ENCODE data around the gene FIGNL2. TPM values are rescaled to one million over a fixed set of nuclear protein-coding genes. Genes with fewer than 3 reads are reported as not detected.

Gene FIGNL2
- total and polyA plus RNA-seq, 2 donors (not counting 1 experiment from before 2014, with no cell fraction given) = 0.07 to 0.17 TPM

DNA sequence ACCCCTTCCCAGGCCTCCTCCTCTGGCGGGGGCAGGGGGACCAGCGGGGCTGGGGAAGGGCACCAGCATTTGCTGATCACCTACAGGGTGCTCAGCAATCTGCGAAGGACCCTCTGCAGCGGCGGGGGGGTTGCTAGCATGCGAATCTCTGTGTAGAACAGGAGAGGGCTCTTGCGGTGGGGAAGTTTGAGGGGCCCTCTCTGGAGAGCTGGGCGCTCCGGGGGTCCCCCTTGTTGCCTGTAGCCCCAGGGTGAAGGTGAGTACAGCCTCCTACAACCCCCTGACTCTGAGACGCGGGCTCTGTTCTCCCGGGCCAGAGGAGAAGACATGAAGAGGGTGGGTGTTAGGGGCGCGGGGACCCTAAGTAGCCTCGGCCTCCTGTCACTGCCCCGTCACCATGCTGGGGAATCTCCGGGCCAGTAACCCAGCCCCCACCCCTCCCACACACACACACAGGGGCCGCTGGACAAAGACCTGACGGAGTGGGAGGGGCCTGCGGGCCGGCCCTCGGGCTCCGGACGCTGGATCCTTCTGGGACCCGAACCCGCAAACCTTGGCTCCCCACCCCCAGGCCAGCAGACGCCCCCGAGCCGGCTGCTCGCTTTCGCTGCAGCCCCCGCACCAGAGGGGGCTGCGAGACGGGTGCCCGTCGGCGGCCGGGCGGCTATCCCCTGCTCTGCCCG lies 734 bp downstream of the FIGNL2 start:
- Histone ChIP-seq H3K9ac (ENCODE audit: insufficient read depth, low read length) (no peak overlapping the region), H3K27ac (ENCODE audit: insufficient read depth, low read length) (no peak overlapping the region), H2AFZ (ENCODE audit: low read length) (no peak overlapping the region), H3K9me3 (ENCODE audit: control insufficient read depth, insufficient read depth, low read depth, low read length) (no peaks in the 10 kb centered on the region), H3K36me3 (ENCODE audit: control insufficient read depth, insufficient read depth, low read length) (no peaks in the 10 kb centered on the region), H3K4me2 (ENCODE audit: extremely low read depth, insufficient read depth, low read length) (peak overlapping the region; percentile 35), H3K27me3 (ENCODE audit: control insufficient read depth, insufficient read depth, low read length) (peaks cover 48% of the 10 kb centered on the region), H3K79me2 (ENCODE audit: control insufficient read depth, insufficient read depth, low read length) (no peaks in the 10 kb centered on the region), H4K20me1 (ENCODE audit: control insufficient read depth, extremely low read depth, insufficient read depth, low read length) (no peaks in the 10 kb centered on the region), H3K4me3 (replicated peaks in 1 of 4; ENCODE audit: control extremely low read depth in 1 of 4, insufficient read depth in 1 of 4, low read depth in 3 of 4, low read length in 4 of 4) (peak overlapping the region in 3 of 4 experiments; percentile 11 to 51 (median 28)), H3K4me1 (ENCODE audit: control insufficient read depth, extremely low read depth, insufficient read depth, low read length) (no peaks in the 10 kb centered on the region)
- DNase-seq (ENCODE audit: low read depth in 2 of 2) = peak in 1 of 2 donors; percentile 34
- TF ChIP-seq, protein P1, sequence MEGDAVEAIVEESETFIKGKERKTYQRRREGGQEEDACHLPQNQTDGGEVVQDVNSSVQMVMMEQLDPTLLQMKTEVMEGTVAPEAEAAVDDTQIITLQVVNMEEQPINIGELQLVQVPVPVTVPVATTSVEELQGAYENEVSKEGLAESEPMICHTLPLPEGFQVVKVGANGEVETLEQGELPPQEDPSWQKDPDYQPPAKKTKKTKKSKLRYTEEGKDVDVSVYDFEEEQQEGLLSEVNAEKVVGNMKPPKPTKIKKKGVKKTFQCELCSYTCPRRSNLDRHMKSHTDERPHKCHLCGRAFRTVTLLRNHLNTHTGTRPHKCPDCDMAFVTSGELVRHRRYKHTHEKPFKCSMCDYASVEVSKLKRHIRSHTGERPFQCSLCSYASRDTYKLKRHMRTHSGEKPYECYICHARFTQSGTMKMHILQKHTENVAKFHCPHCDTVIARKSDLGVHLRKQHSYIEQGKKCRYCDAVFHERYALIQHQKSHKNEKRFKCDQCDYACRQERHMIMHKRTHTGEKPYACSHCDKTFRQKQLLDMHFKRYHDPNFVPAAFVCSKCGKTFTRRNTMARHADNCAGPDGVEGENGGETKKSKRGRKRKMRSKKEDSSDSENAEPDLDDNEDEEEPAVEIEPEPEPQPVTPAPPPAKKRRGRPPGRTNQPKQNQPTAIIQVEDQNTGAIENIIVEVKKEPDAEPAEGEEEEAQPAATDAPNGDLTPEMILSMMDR (conservative IDR thresholded peaks at IDR 0.05 in 1 of 2, IDR thresholded peaks at IDR 0.05 in 1 of 2; ENCODE audit: low read depth in 1 of 2, low read length in 2 of 2) = no peak
- TF ChIP-seq EZH2 (IDR thresholded peaks at IDR 0.05; ENCODE audit: low read length, missing control alignments) = peak; percentile 87

DNA sequence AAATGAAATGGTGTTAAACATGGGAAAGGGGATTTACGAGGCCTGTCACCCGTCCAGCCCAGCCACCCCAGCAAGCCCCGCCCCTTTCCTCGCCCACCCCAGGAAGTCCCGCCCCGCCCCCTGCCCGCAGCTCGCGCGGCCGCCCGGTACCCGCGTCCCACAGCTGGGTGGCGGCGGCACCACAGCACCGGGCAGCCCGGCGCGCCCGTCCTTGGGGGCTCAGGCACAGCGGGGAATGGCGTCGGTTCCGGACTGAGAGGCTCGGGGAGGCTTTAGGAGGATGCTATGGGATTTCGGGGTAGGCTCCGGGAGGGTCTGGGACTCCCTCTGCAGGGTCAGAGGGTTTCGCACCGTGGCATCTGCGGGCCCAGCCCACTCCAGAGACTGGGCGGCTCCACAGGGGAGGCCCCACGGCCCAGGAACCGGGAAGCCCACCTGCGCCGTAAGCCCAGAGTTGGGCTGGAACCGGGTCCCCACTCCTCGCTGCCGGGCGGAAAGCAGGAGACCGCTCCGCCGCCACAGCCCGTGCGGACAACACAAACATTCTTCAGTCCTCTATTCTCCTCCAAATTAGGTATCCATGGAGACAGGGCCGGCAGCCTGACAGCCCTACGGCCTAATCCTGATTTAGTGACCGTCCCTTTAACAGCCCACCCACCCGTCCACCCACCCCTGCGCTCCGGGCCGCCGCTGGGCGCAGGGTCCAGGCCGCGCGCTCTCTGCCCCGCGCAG lies 1.4 kb downstream of the FIGNL2 start:
- H3K27me3 ChIP-seq (ENCODE audit: control insufficient read depth, insufficient read depth, low read length) = peaks cover 52% of the 10 kb centered on the region
- peak overlapping the region; percentile 79 for H3K4me2 ChIP-seq (ENCODE audit: extremely low read depth, insufficient read depth, low read length)
- H3K36me3 ChIP-seq (ENCODE audit: control insufficient read depth, insufficient read depth, low read length) = no peaks in the 10 kb centered on the region
- no peaks in the 10 kb centered on the region for H3K4me1 ChIP-seq (ENCODE audit: control insufficient read depth, extremely low read depth, insufficient read depth, low read length)
- peak in 1 of 2 donors; percentile 35 for DNase-seq (ENCODE audit: low read depth in 2 of 2)
- H3K4me3 ChIP-seq (replicated peaks in 1 of 4; ENCODE audit: control extremely low read depth in 1 of 4, insufficient read depth in 1 of 4, low read depth in 3 of 4, low read length in 4 of 4) = peak overlapping the region in 3 of 4 experiments; percentile 15 to 51 (median 34)
- H3K79me2 ChIP-seq (ENCODE audit: control insufficient read depth, insufficient read depth, low read length) = no peaks in the 10 kb centered on the region
- no peaks in the 10 kb centered on the region for H4K20me1 ChIP-seq (ENCODE audit: control insufficient read depth, extremely low read depth, insufficient read depth, low read length)
- TF ChIP-seq, protein P1 (conservative IDR thresholded peaks at IDR 0.05 in 1 of 2, IDR thresholded peaks at IDR 0.05 in 1 of 2; ENCODE audit: low read depth in 1 of 2, low read length in 2 of 2) = no peak
- peak; percentile 66 for TF ChIP-seq EZH2 (IDR thresholded peaks at IDR 0.05; ENCODE audit: low read length, missing control alignments)
- H3K9ac ChIP-seq (ENCODE audit: insufficient read depth, low read length) = no peak overlapping the region
- H3K27ac ChIP-seq (ENCODE audit: insufficient read depth, low read length) = no peak overlapping the region
- peak overlapping the region; percentile 34 for H2AFZ ChIP-seq (ENCODE audit: low read length)
- no peaks in the 10 kb centered on the region for H3K9me3 ChIP-seq (ENCODE audit: control insufficient read depth, insufficient read depth, low read depth, low read length)

DNA sequence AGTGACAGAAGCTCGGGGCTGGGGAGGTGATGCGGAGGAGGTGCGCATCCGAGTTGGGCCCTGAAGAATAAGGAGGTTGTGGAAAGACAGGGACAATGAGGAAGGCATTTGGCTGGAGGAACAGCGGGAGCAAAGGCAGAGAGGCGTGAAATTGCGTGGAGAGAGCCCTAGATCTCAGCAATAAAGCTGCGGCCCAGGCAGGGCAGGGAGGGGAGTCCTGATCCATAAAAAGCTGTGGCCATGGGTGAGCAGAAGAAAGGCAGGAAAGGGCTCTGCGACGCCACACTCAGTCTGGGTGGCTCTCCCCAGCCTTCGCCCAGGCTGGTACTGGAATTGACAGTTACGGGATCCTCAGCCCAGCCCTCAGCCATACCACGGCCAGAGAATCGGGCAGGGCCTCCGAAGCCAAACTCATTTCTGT lies 2.2 kb downstream of the FIGNL2 start:
- Histone ChIP-seq H3K27ac (ENCODE audit: insufficient read depth, low read length) (no peak overlapping the region), H3K4me2 (ENCODE audit: extremely low read depth, insufficient read depth, low read length) (no peak overlapping the region), H2AFZ (ENCODE audit: low read length) (no peak overlapping the region)

More for the DNA sequence above, 2.2 kb downstream of the FIGNL2 start:
- TF ChIP-seq EZH2 (IDR thresholded peaks at IDR 0.05; ENCODE audit: low read length, missing control alignments) = peak; percentile 45
- TF ChIP-seq, protein P1 (conservative IDR thresholded peaks at IDR 0.05 in 1 of 2, IDR thresholded peaks at IDR 0.05 in 1 of 2; ENCODE audit: low read depth in 1 of 2, low read length in 2 of 2) = no peak
- H4K20me1 ChIP-seq (ENCODE audit: control insufficient read depth, extremely low read depth, insufficient read depth, low read length) = no peaks in the 10 kb centered on the region
- H3K9ac ChIP-seq (ENCODE audit: insufficient read depth, low read length) = no peak overlapping the region
- H3K4me1 ChIP-seq (ENCODE audit: control insufficient read depth, extremely low read depth, insufficient read depth, low read length) = no peaks in the 10 kb centered on the region
- H3K27me3 ChIP-seq (ENCODE audit: control insufficient read depth, insufficient read depth, low read length) = peaks cover 52% of the 10 kb centered on the region
- H3K9me3 ChIP-seq (ENCODE audit: control insufficient read depth, insufficient read depth, low read depth, low read length) = no peaks in the 10 kb centered on the region
- no peak overlapping the region for H3K4me3 ChIP-seq (replicated peaks in 1 of 4; ENCODE audit: control extremely low read depth in 1 of 4, insufficient read depth in 1 of 4, low read depth in 3 of 4, low read length in 4 of 4)
- no peaks in the 10 kb centered on the region for H3K79me2 ChIP-seq (ENCODE audit: control insufficient read depth, insufficient read depth, low read length)
- no peaks in the 10 kb centered on the region for H3K36me3 ChIP-seq (ENCODE audit: control insufficient read depth, insufficient read depth, low read length)
- no peak for DNase-seq (ENCODE audit: low read depth in 2 of 2)
